GM18517 (cell line): ENCODE measurements around the gene SMAD3.

Experiments
- ATAC-seq: cut with Tn5 transposase; IDR thresholded peaks from one replicate; pipeline ENCODE4 v1.9.1; 2021; ENCODE audit warnings: mild to moderate bottlenecking, moderate library complexity; ENCODE audit not compliant: unreplicated experiment

The SMAD3 gene

DNA sequence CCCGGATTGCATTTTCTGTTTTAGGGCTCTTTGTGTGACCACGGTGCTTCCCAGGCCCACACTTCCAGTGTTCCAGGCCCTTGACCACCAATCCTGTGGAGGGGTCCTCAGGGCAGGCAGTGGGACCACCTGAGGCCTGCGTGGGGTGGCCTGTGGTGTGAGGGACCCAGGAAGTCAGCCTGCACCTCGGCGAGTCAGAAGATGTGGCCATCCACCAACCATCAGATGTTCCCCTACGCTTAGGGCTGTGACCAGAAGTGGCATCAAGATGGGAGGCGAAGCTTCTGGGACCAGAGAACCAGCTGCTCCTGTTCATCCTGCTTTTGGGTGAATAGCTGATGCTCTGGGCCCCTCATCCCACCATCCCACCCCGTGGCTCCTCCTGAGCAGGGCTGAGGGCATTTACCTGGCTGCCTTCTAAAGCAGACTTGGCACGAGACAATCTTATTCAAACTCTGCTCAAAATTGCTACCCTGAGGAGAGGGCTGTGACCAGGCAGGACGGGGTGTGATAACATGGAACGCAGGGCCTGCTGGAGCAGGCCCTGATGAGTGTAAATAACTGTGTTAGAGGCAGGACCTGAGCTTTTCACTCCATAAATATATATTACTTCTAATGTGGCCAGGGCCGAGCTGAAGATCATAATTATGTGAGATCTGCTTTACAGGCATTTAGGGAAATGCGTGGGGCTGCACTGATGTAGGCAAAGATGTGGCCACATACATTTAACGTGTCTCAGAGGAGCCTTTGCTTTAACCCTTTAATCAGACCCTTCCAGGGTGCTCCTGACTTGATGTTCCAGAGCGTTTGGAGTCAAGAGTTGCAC, 28.8 kb downstream of the SMAD3 start:
- no peak for ATAC-seq

DNA sequence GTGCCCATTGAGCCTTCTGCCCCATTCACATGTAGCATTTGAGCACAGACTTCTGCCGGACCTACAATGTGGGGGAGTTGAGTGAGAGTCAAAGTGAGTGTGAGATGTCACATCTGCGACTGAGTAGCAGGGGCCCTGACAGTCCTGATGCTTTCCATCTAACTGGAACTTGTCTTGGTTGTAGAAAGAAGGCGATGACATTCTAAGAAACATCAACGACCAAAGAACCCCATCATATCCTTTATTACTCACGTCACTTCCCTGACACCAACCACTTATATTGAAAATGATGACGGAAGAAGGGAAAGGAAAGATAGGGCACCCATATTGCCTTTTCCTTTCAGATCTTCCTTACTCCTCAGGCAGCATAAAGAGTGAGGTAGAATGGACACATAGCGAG, 30.5 kb downstream of the SMAD3 start:
- ATAC-seq = no peak

DNA sequence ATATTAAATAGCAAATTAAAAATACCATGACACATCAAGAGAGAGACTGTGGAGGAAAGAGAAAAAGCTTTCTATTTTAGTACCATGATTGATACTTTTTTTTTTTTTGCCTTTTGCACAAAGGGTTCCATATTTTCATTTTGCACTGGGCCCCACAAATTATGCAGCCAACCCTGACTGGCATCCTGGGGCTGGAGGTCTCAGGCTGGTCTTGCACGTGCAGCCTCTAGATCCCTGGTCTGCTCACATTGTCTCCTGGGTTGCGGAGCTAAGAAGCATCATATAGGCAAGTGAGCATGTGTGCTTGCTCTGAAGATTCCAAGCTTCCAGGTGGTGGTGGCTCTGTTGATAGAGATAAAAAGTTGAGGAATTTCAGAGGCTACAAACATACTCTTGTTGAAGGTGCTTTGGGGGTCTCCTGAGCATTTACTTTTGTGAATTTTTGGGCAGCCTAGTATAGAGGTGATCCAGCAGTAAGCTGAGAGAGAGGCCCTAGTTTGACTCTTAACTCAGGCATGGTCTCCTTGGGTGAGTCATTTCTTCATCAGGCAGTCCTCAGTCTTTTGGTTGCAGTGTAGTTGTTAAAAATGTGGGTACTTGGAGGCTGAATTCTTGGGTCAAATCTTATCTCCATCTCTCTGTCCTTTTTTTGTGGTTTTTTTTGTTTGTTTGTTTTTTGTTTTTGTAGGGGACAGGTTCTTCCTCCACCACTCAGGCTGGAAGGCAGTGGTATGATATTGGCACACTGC, 31.3 kb downstream of the SMAD3 start:
- no peak for ATAC-seq

DNA sequence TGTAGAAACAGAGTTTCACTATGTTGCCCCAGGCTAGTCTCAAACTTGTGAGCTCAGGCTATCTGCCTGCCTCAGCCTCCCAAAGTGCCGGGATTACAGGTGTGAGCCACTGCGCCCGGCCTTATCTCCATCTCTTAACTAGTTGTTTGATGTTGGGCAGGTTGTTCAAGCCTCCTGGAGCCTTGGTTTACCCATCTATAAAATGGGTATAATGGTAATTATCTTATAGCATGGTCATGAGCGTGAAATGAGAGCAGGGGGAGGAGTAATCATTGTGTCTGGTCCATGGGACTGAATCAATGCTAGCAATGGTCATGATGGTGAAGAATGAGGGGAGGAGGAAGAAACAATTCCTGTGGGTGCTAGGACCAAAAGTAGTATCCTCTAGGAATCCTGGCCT, 32.0 kb downstream of the SMAD3 start:
- ATAC-seq = no peak

DNA sequence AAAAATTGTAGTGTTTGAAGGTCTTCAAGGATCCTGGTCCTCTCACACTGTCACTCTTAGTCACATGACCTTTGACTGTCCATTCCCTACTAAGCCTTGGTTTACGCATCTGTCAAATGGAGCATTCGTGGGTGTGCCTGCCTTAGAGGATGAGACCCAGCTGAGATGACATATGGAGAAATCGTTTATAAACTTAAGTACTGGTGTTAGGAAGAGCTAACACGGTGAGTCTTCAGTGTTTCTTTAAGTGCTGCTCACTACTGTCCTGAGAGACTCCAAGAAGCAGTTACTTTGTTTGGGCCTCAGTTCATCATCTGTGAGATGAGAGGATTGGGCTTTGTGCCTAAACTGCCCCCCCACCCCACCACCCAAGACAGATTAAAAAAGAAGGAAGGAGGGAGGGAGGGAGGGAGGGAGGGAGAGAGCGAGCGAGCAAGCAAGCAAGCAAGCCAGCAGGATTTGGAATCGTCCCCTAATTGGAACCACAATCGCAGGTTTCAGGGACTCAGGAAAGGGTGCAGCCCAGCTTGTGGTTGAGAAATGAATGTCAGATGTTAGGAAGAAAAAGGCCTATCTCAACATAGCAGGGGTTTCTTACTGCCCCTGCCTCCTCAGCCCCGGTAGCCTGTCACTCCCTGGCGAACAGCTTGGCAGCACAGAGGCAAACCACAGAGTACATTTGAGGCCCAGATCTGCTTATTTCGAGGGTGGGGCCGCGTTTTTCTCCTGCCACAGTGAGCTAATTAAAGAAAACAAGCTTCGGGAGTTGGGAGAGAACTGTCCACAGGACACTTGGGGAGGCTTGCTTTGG, 32.7 kb downstream of the SMAD3 start:
- ATAC-seq = no peak

DNA sequence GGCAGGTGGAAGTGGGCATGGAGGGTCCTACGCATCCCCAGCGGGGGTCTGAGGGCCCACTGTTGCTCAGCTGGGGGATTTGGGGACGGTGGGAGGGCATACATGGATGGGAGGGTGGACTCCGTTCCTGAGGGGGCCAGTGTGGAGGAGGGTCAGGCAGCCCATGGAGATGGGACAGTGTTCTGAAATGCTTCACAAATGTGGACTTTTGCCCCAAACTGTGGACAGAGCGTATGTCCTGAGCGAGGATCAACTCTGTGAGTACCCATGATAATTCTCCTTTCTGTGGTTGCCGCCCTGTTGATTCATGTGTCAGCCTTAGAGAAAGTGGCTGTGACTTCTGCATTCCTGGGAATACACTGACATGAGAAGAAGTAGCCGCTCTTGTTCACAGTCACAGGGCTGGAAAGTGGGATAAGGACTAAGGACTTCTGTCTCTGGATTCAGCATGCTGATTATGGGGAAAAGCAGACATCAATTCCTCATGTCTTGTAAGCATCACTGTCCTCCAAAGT, 33.4 kb downstream of the SMAD3 start:
- no peak for ATAC-seq

DNA sequence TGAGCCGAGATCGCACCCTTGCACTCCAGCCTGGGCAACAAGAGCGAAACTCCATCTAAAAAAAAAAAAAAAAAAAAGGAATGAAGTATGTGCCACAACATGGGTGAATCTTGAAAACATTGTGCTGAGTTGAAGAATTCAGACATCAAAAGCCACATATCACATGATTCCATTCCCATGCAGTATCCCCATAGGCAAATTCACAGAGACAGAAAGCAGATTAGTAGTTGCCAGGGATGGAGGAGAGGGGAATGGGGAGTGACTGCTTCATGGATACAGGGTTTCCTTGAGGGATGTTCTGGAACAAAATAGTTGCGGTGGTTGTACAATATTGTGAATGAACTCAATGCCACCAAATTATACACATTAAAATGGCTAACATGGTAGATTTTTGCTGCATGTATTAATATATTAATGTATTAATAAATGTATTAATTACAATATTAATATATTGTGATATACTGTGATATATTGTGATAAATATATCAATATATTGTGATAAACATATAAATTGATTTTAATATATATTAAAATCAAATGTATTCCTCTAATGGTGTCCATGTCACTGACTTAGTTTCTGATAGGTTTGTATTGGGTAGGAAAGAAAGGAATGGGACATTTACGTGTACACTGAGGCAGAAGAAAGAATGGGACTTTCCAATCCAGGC, 34.9 kb downstream of the SMAD3 start:
- ATAC-seq = no peak

DNA sequence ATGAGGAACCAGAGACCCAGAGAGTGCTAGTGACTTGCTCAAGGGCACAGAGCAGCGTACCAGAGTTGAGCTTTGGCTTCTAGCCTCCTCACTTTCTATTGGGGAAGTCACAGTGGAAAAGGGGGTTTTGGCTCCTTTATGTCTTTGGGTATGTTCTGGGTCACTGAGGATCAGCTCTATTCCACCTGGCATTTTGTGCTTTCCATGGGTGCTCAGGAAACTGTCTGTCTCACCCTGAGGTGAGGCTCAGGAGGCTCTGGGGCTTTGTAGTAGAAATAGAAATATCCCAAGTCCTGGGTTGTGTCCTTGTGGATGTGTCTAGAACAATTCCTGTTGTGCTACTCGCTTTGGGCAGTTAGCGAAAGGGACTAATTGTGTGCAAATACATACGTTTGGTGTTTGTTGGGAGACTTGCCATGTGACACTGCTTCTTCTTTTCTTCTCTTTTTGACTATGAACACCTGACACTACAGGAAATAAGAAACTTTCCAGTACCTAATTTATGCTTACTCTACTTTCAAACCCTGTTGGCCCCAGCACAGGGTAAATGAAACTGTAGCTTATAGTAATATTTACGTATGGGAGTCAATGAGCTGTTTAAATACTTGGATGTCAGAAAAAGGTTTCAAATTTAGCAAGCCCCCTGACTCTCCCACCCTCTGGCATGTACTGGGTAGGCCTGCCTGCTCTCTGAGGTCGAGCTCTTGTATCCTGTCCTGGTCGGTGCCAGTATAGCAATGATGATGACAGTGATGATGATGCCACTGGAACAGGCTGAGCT, 35.6 kb downstream of the SMAD3 start:
- peak; percentile 76 for ATAC-seq

DNA sequence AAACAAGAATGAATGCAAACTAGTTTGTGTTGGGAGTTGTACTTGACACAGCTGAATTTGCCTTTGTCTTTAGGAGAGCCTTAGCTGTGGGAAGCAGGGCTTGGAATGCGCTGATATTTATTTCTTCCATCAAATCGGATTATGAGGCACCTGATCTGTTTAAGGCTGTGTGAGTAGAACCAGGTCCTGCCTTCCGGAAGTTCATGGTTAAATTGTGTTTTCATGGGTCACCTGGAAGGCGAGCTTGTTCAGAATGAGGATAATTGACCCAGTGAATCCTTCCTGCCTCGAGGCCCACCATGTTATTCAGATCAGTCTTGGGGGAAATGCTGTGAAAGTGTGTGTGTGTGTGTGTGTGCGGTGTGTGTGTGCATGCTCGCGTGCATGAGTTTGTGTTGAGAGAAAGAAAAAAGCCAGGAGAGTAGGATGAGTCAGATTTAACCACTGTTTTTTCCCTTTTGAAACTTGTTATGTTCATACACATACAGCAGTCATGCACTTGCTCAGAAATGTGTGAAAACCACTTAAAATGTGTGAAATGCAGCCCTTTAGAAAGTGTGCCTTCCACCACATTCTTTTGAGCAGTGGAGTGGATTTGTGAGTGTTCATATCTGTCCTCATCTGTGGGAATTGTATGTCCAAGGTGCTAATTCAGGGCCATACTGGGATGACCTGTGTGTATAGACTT, 36.7 kb downstream of the SMAD3 start:
- peak; percentile 57 for ATAC-seq

DNA sequence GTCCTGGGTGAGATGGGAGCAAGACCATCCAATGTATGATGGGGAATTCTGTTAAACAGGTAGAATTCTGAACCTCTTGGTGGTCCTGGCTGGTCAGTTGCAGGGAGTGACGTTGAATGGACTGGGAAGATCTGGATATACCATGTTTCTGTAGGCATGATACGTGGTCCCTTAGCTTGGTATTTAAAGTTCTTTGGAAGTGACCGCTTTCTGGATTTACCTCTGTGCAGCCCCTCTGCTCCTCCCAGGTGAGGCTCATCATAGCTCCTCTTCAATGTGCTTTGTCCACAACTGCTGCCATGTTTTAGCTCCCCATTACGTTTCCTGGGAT, 37.2 kb downstream of the SMAD3 start:
- no peak for ATAC-seq

DNA sequence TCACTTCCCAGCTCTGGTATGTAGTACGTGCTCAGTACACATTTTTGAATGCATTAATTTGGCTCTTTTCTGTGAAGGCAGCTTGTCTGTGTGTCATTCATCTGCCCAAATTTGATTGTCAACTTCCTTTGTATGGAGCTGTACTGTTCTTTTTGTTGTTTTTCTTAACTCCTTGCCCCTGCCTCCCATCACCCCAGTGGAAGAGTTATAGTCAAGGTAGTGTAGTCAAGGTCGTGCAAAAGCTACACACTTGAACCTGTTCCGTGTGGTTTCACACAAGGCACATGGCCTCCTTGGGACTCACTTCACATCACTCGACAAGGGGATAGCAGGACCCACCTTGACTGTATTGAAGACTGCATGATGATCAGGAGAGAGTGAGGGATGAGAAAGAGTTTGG, 37.6 kb downstream of the SMAD3 start:
- no peak for ATAC-seq

DNA sequence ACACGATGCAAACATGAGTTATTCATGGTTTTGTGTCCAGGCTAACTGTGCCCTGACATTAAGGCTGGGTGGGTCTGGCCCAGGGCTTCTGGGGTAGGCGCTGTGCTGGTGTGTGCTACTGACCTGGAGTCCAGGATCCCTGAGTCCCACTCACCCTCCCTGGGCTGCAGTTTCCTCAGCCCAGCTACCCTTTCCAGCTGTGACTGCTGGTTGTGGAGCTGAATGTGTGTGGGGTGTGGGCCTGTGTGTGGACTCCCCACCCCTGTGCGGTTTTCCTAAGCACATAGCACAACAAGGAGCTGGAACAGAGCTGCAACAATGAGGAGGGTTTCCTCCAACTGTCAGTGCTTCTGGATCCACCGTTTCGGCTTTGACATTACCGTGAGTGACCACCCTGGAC, 38.0 kb downstream of the SMAD3 start:
- ATAC-seq = no peak

DNA sequence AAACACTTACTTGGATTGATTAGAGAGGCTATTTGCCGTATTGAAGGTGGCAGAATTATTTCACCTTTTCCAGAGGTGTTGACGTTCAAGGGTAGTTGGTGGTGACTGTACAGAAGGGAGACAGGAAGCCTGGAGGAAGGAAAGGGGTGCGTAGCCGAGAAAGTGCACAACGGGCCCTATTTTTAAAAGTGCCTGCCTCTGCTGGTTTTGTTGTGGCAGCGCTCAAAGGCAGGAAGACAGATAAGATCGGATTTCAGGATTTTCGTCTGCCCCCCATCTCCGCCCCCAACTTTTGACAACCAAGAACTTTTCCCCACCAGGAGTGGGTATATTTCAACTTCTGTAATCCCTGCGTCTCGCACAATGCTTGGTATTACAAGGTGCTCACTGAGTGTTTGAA, 38.5 kb downstream of the SMAD3 start:
- ATAC-seq = no peak

DNA sequence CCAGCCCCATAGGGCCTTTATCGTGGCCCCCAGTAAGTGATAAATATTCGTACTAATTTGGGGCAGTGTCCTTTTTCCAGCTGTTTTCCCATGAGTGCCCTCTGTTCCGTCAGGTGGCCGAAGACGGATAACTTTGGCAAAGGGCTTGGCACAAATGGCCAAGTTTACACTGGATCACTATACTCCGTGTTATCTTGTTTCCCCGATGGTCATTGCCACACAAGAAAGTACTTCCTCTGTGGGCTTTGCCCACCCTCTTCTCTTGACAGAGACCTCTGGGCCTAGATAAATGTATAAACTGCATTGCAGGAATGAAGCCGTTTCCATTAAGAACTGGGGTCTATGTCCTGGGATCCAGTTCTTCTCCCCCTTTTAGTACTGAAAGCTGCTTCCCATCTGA, 39.1 kb downstream of the SMAD3 start:
- no peak for ATAC-seq

DNA sequence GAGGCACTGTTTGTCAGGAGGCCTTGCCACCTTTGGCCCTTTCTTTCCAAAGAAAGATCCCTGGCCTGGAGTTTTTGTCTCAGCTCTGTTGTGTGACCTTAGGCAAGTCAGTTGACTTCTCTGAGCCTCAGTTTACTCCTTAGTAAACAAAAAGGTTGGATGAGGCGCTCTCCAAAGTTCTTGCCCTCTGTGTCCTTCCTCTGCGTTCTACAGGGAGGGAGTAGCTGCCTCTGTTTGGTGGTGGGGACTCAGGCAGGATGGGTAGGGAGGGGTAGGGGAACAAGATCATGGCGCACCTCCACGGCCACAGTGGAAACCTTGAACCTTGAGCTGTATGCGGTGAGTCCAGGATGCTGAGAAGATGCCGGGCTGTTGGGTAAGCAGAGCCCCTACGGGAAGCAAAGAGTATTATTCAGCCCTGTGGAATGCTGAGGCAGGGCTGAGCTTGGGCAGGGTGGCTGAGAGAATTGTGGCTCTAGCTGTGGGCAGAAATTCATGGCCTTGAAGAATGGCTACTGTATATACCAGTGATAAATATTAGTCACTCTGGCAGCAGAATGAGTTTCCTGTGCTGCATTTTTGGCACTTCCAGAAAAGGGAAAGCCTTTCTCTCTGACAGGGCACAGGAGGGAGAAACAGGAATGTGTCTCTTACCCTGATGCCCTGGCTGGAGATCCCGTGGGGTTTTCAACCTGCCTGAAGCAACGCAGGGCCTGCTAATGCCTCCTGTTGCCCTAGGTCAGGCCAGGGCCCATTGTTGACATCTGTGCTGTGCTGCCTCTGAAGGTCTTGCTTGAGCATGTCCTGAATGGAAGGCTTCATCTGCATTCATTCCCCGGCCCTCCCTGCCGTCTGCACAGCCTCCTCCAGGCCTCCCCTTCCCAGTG, 39.9 kb downstream of the SMAD3 start:
- no peak for ATAC-seq

DNA sequence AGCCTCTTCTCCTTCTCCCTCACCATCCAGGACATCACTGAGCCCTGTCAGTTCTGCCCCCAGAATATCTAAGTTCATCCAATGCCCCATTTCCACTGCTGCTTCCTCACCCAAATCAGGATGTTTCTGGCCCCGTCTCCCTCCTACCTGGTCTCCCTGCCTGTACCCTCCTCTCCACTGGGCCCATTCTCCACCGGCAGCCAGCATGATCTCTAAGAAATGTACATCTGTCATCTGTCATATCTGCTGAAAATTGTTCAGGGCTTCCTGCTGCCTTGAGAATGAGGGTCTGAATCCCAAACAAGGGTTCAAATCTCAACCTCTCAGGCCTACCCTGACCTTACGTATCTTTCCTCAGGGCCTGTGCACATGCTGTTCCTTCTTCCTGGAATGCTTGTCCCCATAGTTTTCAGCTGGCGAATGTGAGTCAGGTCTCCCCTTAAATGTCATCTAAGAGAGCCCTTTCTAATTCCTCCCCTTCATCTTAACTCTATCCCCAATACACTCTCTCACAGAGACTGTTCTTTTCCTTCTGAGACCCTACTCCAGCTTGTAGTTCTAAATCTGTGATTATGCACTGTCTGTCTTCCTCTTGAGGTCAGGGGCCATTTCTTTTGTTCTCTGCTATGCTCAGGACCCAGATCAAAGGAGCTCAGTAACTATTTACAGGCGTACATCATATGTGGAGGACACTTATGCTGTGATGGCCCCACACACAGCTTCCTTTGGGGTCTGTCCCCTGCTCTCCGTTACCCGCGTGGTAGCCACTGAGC, 40.8 kb downstream of the SMAD3 start:
- ATAC-seq = no peak

DNA sequence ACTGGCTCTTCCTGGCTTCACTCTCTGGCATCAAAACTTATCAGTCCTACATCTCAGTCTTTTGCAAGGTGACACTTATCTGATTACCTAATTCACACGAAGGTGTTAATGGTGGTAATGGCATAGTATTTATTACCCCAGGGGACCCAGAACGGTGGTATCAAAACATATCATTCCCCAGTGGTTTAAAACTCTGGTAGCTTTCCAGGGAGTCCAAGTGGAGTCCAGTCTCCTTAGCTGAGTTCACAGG, 41.3 kb downstream of the SMAD3 start:
- no peak for ATAC-seq
